HG03457 (cell line): ENCODE results near the gene MS4A4A.
"Not testable (repeated sequence)": the region's sequence is repeated elsewhere in the genome, so short reads cannot be mapped to it uniquely, and the experiment has no call there.

Source experiments
- ATAC-seq: cut with Tn5 transposase; IDR thresholded peaks from one replicate; pipeline ENCODE4 v1.9.1; 2021; ENCODE audit warnings: moderate number of reproducible peaks; ENCODE audit not compliant: unreplicated experiment

Gene MS4A4A

DNA sequence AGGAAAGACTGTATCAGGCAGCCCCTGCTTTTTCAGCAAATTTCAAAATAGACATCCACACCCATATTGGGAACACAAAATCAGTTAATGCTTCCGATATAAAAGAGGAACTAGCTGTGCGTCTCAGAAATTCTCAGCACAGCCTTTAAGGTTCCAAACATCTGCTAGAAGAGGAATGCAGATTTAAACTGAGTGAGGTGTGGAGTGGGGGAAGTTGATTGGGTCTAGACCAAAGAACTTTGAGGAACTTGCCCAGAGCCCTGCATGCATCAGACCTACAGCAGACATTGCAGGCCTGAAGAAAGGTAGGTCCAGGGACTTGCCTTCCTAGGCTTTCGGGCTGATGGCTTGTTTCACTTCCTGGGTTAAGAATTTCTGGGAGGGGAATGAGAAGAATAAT, at the start of gene MS4A4A:
MS4A4A (plus strand) TSS at position 255 of the 400 bp plus-strand sequence; CDS start at position 265, 10 bp downstream.
- ATAC-seq, result no peak

DNA sequence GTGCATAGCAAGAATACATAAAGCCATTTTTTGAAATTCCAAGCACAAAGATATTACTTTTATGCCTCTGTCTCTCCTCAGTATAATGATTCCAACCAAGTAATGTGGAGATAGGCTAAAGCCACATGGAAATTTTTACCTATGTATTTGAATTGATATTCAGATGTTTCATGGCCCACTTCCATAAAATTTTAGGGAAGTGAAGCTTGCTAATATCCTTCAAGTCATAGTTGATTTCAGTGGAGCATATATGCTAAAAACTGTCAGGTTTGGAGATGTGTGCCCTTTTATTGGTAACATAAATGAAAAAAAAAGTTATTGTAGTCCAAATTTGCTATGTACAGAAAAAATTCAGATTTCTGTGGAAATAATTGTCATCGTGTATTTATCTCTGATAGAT, 49.8 kb upstream of the MS4A4A start:
- ATAC-seq, result no peak

DNA sequence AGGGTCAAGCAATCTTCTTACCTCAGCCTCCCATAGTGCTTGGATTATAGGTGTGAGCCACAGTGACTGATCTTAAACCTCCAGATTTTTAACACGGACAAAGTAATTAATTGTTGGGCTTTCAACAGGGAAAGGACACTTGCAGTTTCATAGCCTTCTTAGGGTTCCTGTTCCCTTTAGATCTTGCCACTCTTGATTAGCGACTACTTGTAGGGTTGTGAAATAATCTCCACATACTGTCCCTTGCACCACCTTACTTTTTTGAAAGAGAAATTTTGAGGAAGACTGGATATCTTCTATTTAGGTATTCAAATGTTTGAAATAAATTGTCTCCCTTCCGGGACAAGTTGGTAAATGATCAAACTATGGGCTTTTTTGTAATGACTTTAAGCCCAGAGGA, 45.1 kb upstream of the MS4A4A start:
- no peak for ATAC-seq

DNA sequence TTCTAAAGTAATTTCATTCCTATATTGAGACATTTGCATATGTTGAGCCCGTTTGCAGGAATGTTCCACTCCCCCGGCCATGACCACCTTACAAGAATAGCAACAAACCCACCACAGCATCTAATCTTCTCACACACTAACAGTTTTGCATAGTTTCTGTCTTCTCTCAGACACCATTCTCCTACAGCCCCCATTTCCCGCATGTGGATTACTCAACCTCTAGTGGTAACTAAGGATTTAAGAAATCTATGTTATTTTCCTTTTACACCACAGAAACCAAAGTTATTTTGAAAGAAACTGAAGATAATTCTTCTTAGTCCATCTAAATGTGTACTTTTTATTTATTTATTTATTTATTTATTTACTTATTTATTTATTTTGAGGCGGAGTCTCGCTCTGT, 39.8 kb upstream of the MS4A4A start:
- no peak for ATAC-seq

DNA sequence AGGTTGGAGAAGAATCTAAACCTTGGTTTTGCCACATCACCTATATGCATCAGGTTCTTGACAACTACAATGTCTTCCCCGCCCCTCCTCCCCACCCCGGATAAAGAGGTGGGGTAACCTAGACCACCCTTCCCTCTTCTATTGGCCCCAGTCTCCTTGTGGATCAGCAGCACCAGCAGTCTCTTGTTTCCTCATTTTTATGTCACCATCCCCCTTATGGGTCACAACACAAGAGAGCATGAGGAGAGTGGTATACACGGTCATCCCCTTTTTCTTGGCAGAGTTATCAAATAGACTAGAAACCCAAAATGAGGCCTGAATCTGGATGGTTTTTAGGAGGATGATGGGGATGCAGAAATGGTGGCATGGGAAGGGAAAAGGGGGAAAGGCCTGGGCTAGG, 38.7 kb upstream of the MS4A4A start:
- ATAC-seq, result no peak

DNA sequence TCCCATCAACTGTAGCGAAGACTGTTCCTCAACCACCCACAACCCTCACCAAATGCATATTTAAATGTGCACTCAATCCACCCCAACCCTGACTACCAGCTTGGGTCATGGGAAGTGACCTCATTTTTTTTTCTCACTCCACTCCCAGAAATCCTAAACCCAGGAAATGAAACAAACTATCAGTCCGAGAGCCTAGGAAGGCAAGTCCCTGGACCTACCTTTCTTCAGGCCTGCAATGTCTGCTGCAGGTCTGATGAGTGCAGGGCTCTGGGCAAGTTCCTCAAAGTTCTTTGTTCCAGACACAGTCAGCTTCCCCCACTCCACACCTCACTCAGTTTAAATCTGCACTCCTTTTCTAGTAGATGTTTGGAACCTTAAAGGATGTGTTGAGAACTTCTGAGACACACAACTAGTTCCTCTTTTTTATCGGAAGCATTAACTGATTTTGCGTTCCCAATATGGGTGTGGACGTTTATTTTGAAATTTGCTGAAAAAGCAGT, 37.7 kb upstream of the MS4A4A start, which contains the start of gene MS4A4E:
MS4A4E (minus strand) TSS at position 398 of the 500 bp plus-strand sequence. CDS start 13,082 bp downstream, outside the sequence.
- ATAC-seq, result no peak

DNA sequence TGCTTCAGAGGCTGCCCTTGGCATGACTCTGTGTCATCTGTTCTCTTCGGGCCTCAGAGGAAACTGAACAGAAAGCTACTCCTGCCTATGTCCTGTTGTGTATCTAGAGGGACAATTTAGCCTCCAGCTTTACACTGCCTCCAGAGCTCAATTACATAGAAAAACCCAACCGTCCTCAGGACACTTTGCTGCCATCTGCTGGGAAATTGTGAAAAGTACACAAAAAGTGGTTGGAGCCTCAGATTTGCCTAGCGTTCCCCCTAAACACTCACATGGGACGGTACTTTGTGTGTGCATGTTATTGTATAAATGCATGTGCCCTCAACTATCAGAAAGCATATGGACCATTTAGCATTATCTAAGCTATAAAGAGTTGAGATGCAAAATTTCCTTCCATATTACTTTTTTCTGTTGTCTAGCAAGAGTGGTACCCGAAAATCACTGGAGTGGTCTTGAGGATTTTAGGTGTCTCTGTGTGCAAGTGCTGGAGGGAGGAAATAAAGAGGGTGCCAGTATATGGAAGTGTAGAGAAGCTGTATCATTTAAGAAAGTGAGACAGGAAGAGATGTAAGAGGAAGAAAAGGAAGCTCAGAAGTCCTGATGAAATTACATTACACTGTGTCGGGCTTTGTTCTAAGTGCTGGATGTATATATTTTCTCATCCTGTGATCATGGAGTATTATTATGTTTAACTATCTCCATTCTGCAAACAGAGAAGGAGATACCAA, 28.8 kb upstream of the MS4A4A start:
- ATAC-seq, result no peak

DNA sequence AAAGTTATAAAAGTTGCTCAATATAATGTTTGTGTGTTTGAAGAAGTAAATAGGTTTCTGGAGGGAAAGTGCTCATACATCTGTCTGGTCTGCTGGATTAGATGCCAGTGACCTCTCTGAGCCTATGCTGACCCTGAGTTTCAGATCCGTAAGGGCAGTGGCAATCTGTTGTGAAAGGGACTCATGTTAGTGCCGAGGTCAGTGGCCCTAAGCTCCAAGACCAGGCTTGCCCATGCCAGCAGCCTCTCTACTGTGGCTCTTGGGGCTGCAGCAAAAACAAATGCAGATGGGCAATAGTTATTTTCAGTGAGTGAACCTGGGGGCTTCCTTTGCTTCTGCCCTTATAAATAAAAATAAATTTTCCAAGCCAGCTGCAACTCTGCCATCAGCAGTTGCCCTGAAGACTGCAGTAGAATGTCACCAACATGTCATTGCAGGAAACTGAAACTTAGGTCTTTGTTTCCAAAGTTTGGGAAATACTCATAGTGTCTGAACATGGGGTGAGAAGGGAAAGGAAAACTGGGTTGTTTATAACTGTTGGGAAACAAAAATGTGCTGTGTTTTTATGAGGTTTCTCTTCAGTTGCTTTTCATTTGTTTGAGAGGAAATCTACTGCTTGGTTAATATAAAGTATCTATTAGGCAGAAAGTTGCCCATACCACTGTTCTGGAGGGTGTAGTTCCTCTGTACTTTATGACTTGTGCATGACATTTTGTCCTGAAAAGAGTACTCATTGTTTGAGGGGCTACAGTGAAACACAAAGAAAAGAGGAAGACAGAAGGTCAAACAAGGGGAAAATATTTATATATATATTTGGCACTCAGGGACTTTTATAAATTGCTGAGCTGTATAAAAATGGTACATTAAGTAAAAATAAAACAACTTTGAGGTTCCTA, 28.0 kb upstream of the MS4A4A start:
- no peak for ATAC-seq

DNA sequence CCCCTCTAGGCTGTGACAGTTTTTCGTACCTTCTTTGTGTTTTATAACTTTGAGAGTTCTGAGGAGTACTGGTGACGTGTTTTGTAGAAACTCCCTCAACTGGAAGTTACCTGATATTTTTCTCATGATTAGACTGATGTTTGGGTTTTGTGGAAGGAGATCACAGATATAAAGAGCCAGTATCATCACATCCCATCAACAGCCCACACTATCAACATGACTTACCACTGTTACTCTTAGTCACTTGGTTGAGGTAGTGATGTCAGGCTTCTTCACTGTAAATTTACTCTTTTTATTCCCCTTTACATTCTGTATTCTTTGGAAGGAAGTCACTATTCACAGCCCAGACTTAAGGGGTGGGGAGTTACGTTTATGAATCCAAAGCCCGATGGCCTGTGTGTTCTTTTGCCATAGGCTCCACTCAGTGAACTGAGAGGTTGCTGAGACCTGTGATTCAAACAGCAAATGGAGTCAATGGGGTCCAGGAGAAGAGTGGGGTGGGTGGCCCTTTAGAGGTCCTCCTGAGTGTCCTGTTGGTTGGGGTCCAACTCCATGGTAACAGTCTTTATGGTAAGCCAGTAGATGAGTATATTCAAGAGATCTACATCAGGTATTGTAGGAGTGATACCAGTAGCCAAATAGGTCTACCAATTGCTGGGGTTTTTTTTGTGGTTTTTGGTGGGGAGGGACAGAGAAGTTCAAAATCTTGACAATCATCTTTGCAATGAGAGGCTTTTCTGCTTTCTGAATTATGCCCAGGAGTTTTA, 22.3 kb upstream of the MS4A4A start:
- ATAC-seq, result no peak

DNA sequence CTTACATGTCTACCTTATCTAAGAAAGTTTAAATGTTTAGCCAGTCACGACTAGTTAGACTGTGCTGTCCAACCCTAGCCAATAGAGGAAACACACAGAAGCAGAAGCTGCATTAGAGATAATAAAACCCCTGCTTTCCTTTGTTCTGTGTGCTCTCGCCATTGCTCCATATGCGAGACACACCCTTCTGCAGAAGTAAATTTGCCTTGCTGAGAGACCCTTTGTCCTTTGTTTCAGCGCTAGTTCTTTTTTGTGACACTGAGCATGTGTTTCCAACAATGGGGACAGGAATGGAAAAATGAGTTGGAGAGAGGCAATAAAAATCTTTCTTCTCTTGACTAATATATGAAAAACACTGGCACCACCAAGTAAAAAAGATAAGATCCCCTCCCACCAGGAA, 19.5 kb upstream of the MS4A4A start:
- ATAC-seq, result no peak

DNA sequence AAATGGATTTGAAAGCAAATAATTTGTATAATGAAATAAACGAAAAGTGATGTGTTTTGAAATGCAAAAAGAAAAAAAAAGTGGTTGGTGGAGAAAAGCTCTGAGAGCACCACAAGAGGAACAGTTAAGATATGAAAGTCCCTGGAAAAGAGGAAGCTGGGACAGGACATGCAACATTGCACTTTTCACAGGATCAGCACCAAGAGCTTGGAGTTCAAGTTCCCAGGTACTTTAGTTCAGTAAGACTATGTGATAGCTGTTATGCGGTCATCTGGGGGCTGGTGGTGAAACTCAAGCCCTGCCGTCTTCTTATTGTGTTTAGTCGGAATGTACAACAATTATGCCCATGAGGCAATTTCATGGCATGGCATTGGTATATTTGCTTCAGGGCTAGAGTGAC, 17.1 kb upstream of the MS4A4A start:
- ATAC-seq, result no peak

DNA sequence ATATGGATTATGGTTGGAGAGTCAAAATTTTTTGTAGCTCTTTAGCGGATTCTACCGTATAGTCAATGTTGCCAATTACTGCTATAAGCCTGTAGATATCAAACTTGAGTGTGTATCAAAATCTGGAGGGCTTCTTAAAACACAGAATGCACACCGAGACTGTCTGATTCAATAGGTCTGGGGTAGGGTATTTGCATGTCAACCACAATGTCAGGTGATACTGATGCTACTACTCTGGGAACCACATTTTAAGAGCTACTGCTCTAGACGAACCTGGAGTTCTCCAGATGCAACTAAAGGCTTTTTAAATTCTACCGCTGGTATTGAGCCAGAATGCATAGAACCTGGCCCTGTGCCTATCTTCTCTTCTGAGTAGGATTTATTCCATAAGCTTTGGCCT, 15.8 kb upstream of the MS4A4A start:
- ATAC-seq, result no peak

DNA sequence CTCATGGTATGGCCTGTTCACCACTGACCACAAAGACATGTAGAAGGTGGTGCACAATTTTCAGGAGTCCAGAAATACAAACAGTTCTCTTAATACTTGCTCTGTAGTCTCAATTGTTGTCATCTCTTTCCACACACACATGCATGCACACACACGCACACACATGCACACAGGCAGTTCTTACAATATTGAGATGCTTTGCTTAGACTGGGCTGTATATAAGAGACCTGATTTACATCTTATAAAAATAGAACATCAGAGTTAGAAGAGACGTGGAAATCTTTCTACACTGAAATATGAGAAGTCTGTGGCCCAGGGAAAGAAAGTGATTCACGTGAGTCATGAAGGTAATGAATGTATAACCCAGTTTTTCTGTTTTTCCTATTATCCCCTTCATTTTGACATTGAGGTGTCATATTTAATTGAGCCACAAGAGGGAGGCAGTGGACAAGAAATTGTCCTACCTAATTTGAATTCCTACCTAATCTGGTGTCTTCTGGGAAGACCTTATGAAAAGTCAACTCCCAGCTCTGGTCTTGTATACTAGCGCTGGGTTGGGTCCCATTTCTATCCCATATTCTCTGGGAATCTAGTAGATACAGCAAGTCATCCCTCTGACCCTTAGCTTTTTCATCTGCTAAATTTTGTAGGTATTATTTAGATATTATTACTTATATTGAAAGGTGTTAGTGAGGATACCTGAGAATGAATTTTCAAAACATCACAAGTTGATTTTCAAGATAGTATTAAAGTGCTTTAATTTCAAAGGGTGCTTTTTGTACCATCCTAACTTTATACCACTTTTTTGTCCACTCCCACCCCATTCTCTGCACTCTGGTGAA, 14.9 kb upstream of the MS4A4A start:
- ATAC-seq, result no peak

DNA sequence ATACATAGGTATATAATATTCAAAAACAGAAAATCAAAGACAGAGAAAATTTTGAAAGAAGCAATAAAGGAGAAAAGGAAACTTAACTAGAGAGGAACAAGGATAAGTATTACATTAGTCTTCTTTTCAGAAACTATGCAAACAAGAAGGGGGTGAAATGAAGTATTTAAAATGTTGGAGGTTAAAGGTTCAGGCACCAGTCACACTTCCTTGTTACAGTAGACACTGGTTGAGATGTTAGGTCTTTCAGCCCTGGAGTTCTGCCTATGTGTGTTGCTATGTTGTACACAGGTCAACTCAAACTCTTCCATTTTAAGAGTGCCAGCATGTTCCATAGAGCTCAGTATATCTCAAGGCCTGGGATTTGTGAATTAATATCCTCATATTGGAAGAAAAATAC, 6.0 kb upstream of the MS4A4A start:
- ATAC-seq, result no peak

DNA sequence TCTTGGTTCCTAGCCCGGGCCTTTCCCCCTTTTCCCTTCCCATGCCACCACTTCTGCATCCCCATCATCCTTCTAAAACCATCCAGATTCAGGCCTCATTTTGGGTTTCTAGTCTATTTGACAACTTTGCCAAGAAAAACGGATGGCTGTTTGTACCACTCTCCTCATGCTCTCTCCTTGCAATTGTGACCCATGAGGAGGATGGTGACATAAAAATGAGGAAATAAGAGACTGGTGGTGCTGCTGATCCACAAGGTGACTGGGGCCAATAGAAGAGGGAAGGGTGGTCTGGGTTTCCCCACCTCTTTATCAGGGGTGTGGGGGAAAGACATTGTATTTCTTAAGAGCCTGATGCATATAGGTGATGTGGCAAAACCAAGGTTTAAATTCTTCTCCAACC, 1.0 kb downstream of the MS4A4A start:
- no peak for ATAC-seq

DNA sequence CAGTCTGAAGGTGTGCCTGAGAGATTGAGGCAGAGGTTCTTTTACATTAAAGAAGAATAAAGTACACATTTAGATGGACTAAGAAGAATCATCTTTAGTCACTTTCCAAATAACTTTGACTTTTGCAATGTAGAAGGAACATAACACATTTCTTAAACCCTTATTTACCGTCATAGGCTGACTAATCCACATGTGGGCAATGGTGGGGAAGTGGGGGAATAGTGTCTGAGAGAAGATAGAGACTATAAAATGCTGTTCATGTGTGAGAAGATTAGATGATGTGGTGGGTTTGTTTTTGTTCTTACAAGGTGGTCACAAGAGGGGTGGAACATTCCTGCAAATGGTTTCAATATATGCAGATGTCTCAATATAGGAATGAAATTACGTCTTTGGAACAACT, 1.8 kb downstream of the MS4A4A start:
- no peak for ATAC-seq

DNA sequence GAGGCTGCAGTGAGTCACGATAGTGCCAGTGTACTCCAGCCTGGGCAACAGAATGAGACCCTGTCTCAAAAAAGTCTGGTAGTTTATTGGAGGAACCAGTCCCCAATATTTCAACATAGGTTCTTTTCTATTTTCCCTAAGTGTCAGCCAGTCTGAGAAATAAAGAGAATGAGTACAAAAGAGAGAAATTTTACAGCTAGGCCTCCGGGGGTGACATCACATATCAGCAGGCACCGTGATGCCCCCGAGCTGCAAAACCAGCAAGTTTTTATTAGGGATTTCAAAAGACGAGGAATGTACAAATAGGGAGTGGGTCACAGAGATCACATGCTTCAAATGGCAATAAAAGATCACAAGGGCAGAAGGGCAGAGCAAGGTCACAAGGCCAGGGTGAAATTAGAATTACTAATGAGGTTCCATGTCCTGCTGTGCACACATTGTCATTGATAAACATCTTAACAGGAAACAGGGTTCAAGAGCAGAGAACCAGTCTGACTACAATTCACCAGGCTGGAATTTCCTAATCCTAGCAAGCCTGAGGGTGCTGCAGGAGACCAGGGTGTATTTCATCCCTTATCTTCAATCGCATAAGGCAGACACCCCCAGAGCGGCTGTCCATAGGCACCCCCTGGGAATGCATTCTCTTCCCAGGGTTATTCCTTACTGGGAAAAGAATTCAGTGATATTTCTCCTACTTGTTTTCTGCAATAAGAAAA, 5.1 kb downstream of the MS4A4A start:
- ATAC-seq, result not testable (repeated sequence)

DNA sequence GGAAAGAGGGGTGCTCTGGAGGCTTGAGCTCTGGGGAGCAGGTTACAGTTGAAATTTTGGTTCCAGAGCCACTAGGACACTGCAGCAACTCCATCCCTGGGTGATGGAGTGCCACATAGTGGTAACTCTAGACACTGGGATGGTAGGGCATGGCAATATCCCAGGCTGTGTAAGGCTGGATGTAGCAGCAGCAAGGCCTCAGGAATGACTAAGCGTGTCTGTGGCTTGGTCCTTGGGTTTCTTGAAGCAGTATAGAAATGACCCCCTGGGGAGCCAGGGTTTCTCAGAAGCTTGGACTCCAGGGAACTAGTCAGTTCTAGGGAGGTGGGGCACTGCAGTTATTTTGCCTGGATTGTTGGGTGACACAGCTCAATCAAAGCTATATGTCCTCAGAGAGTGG, 8.1 kb downstream of the MS4A4A start:
- ATAC-seq, result no peak

DNA sequence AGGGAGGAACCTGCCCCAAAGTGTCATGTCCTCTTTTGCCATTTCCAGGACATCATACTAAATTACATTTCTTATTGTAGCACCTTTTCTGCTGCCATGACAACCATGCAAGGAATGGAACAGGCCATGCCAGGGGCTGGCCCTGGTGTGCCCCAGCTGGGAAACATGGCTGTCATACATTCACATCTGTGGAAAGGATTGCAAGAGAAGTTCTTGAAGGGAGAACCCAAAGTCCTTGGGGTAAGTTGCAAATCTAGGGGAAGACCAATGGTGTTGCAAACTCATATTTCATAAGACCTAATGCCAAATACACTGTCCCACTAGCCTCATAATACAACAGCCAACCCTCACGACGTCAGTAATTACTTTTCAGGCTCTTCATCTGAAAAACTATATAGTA, 11.7 kb downstream of the MS4A4A start:
- no peak for ATAC-seq

DNA sequence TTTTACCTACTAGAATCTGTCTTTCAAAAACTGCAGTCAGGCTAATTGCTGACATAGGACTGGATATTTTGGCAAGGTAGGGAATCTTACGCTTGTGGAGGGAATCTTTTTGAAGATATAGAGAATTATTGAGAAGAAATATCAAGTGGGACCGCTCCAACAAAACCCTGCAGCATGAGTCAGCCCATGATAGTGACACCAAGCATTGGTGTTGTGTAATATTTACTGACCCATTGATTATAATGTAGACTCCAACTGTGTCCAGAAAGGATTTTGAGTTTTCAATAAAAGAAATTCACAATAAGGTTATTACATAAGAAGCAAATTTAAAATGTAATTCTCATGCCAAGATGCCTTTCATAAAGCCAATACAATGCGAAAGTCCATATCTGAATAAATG, 20.7 kb downstream of the MS4A4A start:
- no peak for ATAC-seq
